ENCODE data around the gene CNTD1.
A peak's percentile ranks its signal among the peaks of the same experiment; 100 is the strongest.

GRCh38 chr17:42846594-42847280, 48.1 kb downstream of the CNTD1 start:
- TF ChIP-seq POLR2AphosphoS5 (IDR thresholded peaks at IDR 0.05) (peak; percentile 59), CTCF (IDR thresholded peaks at IDR 0.05) (no peak)
